Stimulated activated CD4-positive, alpha-beta T cell treated with anti-CD3 and anti-CD28 coated beads, Interleukin-4, amount 100 ng/mL, for 48 hours (primary cell): ENCODE data around the gene SH3TC1.

Source experiments
- DNase-seq, 2 donors: peaks; one replicate each; pipeline ENCODE4 v3.0.0-alpha.2; 2020; ENCODE audit warnings: low read depth in 2 of 2

The SH3TC1 gene

DNA sequence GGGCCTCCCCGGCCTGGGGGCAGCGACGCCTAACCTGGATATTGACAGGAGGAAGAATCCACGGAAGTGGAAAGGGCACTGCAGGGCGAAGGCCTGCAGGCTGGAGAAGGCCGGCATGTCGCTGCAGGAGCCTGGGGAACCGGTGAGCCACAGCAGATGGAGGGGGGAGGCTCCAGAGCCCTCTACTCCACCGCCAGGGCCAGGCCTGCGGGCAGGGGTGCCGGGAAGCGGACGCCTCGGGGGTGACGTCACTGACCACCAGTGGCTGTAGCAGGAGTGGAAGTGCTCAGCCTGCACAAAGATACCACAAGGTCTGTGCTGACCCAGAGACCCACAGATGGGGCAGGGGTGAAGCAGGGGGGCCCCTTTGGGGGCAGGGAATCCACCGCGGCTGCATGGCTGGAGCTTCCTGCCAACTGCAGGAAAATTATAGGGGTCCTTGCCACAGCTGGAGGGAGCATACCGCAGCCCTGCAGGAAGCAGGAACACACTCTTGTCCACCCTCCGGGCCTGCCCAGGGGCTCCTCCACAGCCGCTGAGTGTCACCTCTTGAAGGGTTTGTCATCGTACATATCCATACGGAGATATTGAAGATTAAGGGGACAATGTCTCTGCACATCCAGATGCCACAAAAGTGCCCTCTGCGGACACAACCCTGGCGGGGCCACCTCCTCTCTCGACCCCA, 62.9 kb downstream of the SH3TC1 start:
- DNase-seq: no peak

DNA sequence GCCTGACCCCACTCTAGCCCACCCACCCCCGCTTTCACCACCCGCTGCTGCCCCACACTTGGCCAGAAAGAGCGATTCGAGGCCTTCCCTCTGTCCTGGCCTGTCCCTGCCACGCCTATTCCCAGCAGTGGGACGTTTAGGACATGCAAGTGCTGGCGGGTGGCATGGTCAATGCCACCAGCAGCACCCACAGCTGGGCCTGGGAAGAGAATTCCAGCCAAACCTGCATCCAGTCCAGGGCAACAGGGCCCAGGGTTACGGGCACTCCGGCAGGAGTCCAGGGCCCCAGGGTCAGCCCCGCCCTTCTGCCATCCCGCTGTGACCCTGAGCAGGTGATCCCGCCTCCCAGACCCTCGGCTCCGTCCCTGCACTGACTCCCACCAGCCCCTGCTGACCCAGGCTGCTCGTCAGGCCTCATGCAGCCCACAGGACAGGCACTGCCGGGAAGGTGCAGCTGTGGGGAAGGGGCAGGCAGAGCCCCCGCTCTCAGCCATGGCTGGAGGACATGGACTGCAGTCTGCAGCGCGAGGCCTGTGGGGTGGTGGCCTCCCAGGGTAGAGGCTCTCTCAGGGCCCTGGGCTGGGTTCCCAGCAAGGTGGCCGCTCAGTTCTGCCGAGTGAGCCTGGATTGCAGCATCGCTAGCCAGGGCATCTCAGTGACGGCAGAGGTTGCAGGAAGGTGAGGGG, 63.7 kb downstream of the SH3TC1 start:
- DNase-seq: no peak

DNA sequence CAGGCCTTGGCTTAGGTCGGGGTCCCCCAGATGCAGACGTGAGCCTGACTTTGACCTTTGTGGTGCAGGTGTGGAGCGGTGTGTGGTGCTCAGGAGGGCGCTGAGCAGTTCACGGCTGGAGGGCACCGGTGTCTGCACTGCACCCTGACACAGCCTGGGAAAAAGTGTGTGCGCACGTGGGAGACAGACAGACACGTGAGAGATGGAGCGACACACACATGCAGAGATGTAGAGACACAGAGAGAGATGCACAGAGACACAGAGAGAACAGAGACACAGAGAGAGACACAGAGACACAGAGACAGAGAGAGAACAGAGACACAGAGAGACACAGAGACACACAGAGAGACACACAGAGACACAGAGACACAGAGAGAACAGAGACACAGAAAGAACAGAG, 64.3 kb downstream of the SH3TC1 start:
- no peak for DNase-seq

DNA sequence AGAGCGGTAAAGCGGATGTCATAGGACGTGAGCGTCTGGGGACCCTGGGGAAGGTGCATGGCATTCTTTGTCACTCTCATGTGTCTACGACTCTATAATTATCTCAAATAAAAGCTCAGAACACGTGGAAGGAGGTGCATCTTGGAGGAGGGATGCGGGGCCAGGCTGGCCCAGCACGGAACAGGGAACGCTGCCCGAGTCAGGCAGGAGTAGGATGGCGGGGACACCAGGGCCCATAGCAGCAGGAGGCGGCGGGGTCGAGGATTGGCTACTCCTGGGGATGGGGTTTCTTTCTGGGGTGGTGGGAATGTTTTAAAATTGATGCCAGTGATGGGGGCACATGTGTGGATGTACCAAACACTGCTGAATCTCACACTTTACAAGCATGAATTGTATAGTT, 65.0 kb downstream of the SH3TC1 start:
- DNase-seq: no peak

DNA sequence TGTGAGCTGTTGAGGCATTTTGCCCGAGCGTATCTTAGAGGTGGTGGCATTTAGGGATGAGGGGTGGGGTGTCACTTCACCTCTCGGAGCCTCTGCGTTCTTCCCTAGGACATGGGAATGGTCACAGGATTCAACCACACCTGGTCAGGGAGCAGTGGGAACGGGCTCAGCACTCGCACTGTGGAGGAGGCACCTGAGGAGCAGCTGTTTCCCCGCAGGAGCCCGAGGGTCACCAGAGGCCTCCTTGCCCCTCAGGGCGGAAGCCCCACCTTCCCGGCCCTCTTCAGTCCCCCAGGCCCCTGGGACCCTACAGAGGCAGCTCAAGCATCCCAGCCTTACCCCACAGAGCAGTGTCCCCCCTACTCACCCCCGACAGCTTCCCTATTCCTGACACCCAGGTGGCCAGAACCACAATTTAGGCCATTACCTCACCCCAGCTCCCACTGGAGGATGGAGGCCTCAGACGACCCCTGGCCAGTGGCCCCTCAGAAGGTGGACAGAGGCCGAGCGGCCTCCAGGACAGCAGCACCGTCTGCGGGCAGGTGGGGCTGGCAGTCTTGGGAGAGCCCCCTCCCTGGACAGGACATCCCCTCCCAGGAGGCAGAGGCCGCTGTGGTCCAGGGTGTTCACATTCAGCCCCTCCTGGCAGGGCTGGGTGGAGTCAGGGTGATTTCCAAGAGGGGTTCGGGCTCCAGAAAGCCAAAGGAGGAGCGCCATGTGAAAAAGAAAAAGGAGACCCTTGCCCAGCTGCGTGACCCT, 66.3 kb downstream of the SH3TC1 start:
- DNase-seq: no peak

DNA sequence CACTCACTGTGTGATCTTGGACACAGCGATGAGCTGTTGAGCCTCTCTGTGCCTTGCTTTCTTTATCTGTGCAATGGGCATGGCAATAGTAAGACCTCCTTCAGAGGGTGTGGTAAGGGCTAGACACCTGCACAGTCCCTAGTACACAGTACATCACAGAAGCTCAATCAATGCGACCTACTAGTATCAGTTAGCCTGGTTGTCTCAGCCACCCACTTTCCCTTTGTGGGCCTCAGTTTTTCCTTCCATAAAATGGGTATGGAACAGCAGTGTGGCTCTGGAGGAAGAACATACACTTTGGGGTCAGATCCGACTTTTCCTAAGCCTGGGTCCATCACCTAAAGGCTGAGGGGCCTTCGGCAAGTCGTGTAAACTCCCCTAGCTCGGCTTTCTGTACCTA, 67.0 kb downstream of the SH3TC1 start:
- DNase-seq: no peak

DNA sequence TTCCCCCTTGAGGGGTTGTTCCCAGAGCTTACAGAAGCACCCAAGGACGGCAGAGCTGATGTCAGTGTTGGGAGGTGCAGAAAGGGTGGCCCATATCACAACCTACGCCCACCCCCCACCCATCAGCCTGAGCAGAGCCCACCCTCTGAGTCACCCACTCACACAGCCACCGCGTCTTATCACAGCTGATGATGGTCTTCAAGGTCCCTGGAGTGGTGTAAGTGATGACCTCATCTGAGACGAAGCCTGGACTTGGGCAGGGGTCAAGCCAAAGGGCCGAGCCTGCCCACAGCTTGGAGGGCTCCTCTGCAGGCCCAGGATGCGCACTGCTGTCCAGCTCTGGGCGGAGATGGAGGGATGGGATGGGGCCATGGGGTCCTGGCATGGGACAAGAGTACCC, 67.4 kb downstream of the SH3TC1 start:
- no peak for DNase-seq

DNA sequence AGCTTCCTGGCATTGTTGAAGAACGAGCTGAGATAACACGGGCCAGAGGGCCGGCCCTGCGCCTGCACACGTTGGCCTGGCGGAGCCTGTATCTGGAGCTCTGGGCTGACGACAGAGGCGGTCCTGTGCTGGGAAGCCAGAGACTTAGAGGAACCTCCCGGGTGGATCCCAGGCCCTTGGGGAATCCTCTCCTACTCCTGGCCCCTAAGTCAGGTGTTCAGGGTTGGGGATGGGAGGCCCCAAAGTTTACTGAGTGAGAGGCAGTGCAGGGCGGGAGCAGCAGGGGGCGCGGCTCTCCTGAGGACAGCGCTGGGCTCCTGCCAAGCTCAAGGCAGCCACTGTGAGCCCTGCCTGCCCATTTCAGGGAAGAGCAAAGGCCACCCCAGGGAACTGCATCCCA, 68.0 kb downstream of the SH3TC1 start:
- DNase-seq: peak; percentile 29 to 34

DNA sequence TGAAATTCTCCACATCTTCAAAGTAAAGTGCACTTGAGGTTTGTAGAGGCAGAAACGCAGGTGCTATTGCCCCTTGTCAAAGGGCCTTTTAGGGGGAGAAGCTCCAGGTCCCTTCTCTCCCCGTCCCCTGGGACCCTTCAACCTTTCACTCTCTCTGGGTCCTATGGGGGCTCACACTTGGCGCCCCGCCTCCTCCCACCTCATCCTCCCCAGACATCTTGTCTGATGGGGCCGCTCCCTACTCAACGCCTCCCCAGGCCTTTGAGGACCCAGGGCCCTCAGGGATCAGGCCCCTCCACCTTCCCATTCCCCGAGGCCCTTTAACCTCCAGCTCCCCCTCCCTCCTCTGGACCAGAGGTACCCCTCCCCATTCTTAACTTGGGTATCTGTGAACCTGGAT, 69.1 kb downstream of the SH3TC1 start:
- DNase-seq: no peak

DNA sequence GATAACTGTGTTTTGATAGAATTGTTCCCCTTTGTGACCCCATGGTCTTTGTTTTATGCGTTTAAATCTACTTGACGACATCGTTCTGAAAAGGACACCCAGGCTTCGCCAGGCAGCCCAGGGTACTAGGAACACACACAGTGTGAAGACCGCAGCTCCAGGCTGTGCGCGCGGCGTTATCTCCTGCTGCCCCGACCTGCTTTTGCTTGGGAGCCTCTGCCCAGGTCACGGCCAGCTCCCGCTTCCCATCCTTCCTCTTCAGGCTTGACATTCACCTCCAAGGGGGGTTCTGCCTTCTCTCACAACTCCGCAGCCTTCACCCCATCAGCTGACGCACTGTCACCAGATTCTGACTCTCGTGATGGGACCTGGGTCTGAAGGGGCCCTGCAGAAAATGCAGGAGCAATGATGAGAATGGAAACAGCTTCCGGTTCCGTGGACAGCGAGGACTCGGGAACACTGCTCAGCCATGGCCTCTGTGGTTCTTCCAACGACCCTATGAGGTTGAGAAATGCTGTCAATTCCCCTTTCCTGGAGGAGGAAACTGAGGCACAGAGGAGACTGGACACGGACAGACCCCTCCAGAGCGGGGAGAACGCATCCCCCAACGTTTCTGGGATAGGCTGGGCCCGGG, 69.9 kb downstream of the SH3TC1 start:
- no peak for DNase-seq

DNA sequence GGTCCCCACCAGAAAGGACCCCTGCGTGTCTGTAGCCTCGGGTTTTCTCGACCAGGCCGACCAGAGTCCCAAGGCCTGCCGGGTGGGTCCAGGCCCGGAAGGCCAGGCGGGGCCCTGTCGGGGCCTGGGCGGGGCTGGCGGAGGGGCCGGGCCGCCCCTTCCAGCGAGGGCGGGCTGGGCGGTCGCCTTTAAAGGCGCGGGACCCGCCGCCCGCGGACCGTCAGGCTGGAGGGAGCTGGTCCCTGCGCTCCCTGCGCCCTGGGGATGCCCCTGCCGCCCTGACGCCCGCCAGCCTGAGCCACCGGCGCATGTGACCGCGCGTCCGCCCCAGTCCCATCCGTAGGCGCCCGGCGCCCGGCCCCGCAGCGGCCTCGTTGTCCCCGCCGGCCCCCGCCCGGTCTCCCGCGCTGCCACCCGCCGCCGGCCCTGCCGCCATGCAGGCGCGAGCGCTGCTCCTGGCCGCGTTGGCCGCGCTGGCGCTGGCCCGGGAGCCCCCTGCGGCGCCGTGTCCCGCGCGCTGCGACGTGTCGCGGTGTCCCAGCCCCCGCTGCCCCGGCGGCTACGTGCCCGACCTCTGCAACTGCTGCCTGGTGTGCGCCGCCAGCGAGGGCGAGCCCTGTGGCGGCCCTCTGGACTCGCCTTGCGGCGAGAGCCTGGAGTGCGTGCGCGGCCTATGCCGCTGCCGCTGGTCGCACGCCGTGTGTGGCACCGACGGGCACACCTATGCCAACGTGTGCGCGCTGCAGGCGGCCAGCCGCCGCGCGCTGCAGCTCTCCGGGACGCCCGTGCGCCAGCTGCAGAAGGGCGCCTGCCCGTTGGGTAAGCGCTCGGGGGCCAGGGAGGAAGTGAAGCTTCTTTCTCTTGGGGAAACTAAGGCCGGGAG, 70.7 kb downstream of the SH3TC1 start, which contains the start of gene HTRA3:
TSS of gene HTRA3 (plus strand) at position 220 of the 883 bp plus-strand sequence. CDS start at position 435, 215 bp downstream.
- DNase-seq: no peak

DNA sequence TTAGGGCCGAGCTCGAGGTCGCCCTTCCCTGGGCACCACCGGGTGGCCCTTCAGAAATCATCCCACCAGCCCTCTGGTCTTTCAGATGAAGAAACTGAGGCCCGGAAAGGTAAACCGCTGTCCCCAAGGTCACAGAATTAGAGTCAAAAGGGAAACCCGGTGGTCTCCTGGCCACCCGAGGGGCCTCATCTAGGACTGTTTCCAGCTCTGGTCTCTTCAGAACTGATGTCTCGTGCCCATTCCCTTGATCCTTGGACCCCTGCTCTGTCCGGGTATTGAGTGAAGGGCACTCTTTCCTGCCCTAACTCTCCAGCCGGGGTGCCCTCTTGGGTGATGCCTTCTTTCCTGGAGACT, 71.3 kb downstream of the SH3TC1 start:
- DNase-seq: no peak

DNA sequence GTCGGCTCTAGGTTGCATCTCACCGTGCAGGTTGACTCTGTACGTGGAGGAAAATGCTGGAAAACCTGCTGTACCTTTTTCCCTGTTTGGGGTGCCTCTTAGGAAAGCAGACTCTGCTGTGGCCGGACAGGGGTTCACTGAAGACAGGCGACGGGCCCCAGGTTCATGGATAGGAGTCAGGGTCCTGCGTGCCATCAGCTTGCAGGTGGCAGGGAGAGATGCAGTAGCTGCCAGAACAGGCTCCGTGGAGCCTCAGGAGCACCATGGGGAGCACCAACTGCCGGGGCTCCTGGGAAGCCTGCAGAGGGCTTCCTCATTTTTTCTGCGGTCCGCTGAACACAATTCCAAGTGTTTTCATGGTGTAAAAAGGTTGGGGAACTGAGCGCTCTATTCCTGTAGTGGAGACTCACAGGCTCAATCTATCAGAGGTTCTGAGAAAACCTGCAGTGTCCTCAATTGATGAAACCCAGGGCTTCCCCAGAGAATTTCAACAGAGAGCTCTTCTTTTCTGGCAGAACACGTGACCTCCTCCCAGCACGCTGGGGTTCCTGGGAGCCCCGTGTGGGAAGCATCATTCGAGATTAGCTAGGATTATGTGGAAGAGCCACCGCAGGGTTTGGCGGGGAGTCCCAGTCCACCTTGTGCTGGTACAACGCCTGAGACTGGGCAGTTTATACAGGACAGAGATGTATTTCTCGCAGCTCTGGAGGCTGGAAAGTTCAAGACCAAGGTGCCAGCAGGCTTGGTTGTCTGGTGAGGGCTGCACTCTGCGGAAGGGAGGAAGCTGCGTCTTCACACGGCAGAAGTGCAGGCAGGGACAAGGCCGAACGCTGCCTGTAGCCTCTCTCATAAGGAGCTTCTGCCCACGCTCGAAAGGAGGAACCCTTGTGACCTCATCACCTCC, 72.1 kb downstream of the SH3TC1 start:
- no peak for DNase-seq

DNA sequence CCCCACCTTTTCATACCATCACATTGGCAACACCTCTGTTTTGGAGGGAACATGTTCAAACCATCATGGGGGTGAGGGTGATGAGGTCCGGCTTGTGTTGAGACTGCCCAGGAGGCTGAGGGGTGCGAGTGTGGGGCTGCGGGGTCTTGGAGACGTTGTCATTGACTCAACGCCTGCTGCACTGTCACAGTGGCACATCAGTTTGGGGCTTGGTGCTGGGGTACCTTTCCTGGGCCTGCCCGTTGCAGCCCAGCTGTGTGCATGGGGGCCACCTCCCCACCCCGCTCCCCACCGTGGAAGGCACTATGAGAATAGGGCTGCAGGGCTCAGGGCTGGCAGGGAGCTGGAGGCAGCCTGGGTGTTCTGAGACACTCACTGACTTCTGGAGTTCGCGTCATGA, 72.7 kb downstream of the SH3TC1 start:
- no peak for DNase-seq

DNA sequence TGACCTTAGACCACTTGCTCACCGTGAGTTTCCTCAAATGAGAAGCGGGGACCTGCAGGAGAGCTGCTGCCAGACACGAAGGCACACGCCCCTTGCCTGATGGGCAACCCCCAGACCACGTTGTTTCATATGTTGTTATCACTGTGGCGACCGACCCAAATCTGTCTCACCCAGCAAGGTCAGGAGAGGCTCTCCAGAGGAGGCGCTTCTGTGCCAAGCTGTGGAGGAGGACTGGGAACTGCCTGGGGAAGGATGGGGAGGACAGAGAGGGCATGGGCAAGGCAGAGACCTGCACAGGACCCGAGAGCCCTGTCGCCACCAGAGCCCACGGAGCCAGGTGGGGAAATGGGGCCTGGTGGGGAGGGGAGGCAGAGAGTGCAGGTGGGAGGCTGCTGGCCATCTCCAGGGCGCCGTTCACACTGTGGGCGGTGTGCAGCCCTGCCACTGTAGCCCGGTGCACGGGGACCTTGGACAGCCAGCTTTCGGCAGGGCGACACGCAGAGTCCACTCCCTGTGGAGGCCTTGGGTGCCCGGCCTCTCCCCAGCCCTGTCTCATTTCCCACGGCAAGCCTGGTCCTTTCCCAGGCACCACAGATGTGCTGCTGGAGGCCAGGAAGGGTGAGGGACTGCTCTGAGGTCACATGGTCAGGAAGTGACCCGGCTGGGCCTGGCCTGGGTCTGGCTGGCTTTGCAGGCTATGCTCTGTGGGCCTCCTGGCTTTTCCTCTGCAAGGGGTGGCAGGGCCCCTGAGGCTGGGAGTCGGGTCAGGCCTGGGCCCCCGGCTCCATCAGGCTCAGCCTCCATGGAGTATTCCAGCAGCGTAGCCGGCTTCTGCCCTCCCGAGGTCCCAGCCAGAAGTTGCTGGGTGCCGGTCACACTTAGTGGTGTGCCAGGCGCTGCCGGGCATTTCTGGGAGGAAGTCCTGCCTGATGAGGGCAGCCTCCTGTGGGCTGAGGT, 73.7 kb downstream of the SH3TC1 start:
- DNase-seq: no peak

DNA sequence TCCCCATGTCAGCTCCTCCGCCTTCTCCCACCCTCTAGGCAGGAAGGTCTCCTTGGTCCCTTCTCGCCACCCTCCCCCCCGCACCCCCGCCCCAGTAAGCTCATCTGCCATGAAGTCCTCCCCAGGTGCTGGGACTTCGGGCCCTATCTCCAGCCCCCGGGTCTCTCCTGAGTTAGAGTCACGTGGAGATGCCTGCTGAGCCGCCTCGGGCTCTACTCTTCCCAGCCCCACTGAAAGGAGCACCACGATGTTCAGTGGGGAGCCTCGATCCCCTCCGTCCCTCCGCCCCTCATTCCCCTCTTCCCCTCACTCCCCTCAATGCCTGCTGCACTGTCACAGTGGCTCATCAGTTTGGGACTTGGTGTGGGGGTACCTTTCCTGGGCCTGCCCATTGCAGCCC, 74.4 kb downstream of the SH3TC1 start:
- DNase-seq: no peak

DNA sequence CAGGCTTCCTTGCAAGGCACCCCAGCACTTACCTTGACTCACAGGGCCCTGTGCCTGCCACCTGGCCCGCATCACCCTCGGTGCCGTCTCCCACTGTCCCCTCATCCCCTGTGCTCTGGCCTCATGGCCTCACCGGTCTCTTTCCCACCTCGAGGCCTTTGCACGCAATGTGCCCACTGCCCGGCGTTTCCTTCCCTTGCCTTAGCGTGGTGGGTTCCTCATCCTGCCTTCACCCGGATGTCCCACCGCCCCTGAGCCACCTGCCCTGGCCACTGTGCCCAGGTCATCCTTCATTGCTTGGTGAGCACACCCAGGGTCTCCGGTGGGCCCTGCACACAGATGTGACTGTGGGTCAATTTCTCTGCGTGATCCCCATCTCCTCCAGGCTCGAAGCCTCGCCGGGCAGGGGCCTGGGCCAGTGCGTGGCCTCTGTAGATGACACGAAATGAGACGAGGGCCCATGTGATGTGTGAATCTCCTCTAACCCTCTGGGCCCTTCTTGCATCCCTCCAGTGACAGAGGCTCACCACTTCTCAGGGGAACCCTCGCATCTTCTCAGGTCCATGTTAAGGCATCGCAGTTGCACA, 75.1 kb downstream of the SH3TC1 start:
- DNase-seq: no peak

DNA sequence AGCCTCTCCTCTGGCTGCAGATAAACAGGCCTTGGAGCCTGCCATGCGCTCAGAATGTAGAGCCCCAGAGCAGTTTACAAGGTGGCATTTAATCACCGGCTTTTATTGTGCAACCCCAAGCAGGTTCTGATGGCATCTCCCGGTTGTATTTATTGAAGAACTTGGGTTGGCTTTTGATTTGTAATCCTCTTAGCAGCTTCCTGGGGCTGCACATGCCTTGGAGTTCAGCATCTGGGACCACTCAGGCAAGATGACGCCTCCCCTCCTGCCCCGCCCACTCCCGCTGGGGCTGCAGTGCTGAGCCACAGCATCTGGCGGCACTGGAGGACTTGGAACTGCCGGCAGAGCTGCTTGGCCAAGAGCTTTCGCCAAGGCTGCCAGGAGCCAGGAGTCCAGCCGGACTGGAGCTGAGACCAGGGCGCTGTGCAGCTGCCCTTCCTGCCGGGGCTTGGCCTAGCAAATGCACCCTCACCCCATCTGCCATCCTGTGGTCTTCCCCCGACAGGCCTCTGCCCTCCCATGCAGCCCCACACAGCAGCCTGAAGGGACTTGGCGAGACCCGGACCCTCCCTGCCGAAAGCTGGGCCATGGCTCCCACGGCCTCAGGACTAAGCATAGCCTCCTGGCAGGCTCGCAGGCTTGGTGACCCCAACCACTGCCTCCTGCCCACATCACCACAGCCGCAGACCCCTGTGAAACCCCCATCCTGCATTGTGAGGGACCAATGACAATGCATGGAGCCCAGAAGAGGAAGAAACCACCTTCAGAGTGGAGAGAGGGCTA, 75.9 kb downstream of the SH3TC1 start:
- DNase-seq: no peak
